Left ventricle myocardium inferior (tissue), 1 donor: Measurements from ENCODE around the gene CTNNBL1. TPM values are rescaled to one million over a fixed set of nuclear protein-coding genes. Genes with fewer than 3 reads are reported as not detected.
A peak's percentile ranks its signal among the peaks of the same experiment; 100 is the strongest.

Experiments
- DNase-seq: peaks from one replicate; pipeline ENCODE4 v3.0.0-alpha.2; 2020
- H3K27ac ChIP-seq: fragments of 200-600 bp; replicated peaks from 2 replicates; pipeline ENCODE4 v1.8.0; 2021
- H3K27me3 ChIP-seq: fragments of 200-600 bp; 2 replicates; pipeline ENCODE4 v1.8.0; 2021; ENCODE audit warnings: low read depth
- H3K36me3 ChIP-seq: fragments of 200-600 bp; 2 replicates; pipeline ENCODE4 v1.8.0; 2021
- H3K4me1 ChIP-seq: fragments of 200-600 bp; 2 replicates; pipeline ENCODE4 v1.8.0; 2021
- H3K4me3 ChIP-seq: fragments of 200-600 bp; 2 replicates; pipeline ENCODE4 v1.8.0; 2021; ENCODE audit warnings: mild to moderate bottlenecking, moderate library complexity
- H3K9me3 ChIP-seq: fragments of 200-600 bp; replicated peaks from 2 replicates; pipeline ENCODE4 v1.8.0; 2021
- CTCF ChIP-seq: fragments of 200-600 bp; IDR thresholded peaks from 2 replicates; pipeline ENCODE4 v1.8.0; 2021; ENCODE audit warnings: antibody characterized with exemption, mild to moderate bottlenecking, borderline replicate concordance
- intact Hi-C: fragments of 100-400 bp; cut with micrococcal nuclease; formaldehyde crosslinking; loops from one replicate; pipeline ENCODE4 v1.11.0; 2022
- total RNA-seq: library from RNA; stranded (reverse); fragmentation: NEBNext Ultra II Directional; extraction: Animal tissue kit (Norgen Biotek cat#: 25700); gene quantifications from one replicate; pipeline ENCODE4 v1.2.1, GENCODE V29; 2021
- donor health status: DM: no; HTN: yes; CAD: no; lungs with severe emphysema.

CTNNBL1 gene
- total RNA-seq, 1 donor from 2014 or later = 58.8 TPM

- DNase-seq = no peak
- Histone ChIP-seq H3K9me3 (no peaks in the 10 kb centered on the region), H3K27me3 (no peaks in the 10 kb centered on the region), H3K27ac (peak overlapping the region; percentile 75), H3K36me3 (no peaks in the 10 kb centered on the region), H3K4me3 (no peak overlapping the region), H3K4me1 (peaks cover 79% of the 10 kb centered on the region)
- intact Hi-C loops = no loop called here
- no peak for TF ChIP-seq CTCF
Observed at GRCh38 chr20:37726971-37727956, 33.4 kb downstream of the CTNNBL1 start.

- no peak for DNase-seq
- intact Hi-C loops = no loop called here
- TF ChIP-seq CTCF = no peak
- H3K27ac ChIP-seq = peak overlapping the region; percentile 75
- H3K4me1 ChIP-seq = peaks cover 83% of the 10 kb centered on the region
- H3K27me3 ChIP-seq = no peaks in the 10 kb centered on the region
- H3K36me3 ChIP-seq = no peaks in the 10 kb centered on the region
- H3K4me3 ChIP-seq = no peak overlapping the region
- no peaks in the 10 kb centered on the region for H3K9me3 ChIP-seq
Observed at GRCh38 chr20:37727957-37728634, 34.3 kb downstream of the CTNNBL1 start.

GRCh38 chr20:37728635-37728983, 34.8 kb downstream of the CTNNBL1 start:
- peak overlapping the region; percentile 75 for H3K27ac ChIP-seq
- no peaks in the 10 kb centered on the region for H3K27me3 ChIP-seq
- intact Hi-C loops = no loop called here
- H3K36me3 ChIP-seq = no peaks in the 10 kb centered on the region
- H3K4me1 ChIP-seq = peaks cover 85% of the 10 kb centered on the region
- DNase-seq = no peak
- no peaks in the 10 kb centered on the region for H3K9me3 ChIP-seq
- no peak overlapping the region for H3K4me3 ChIP-seq
- TF ChIP-seq CTCF = no peak

GRCh38 chr20:37729452-37729851, 35.6 kb downstream of the CTNNBL1 start:
- intact Hi-C loops = no loop called here
- H3K36me3 ChIP-seq = no peaks in the 10 kb centered on the region
- TF ChIP-seq CTCF = no peak
- H3K4me1 ChIP-seq = peaks cover 85% of the 10 kb centered on the region
- peak overlapping the region; percentile 75 for H3K27ac ChIP-seq
- H3K27me3 ChIP-seq = no peaks in the 10 kb centered on the region
- no peak overlapping the region for H3K4me3 ChIP-seq
- H3K9me3 ChIP-seq = no peaks in the 10 kb centered on the region
- DNase-seq = no peak

- intact Hi-C loops = no loop called here
- no peak overlapping the region for H3K4me3 ChIP-seq
- H3K36me3 ChIP-seq = no peaks in the 10 kb centered on the region
Observed at GRCh38 chr20:37729909-37730308, 36.1 kb downstream of the CTNNBL1 start.

More at GRCh38 chr20:37729909-37730308, 36.1 kb downstream of the CTNNBL1 start:
- no peaks in the 10 kb centered on the region for H3K27me3 ChIP-seq
- H3K27ac ChIP-seq = peak overlapping the region; percentile 75
- H3K4me1 ChIP-seq = peaks cover 90% of the 10 kb centered on the region
- no peaks in the 10 kb centered on the region for H3K9me3 ChIP-seq
- DNase-seq = no peak
- no peak for TF ChIP-seq CTCF
